Osteoblast (primary cell): ENCODE results near the gene PDCD11. TPM values are rescaled to one million over a fixed set of nuclear protein-coding genes. Genes with fewer than 3 reads are reported as not detected.

Experiments
- DNase-seq: peaks from one replicate; pipeline ENCODE4 v3.0.0; 2011; ENCODE audit warnings: low spot score, mixed read lengths; ENCODE audit not compliant: insufficient read length; ENCODE audit errors: missing footprints
- H2AFZ ChIP-seq: 2 replicates; pipeline ENCODE4 v1.6.0; 2011; ENCODE audit warnings: mild to moderate bottlenecking, low read length
- H3K27ac ChIP-seq: 2 replicates; pipeline ENCODE4 v1.5.1; 2011; ENCODE audit warnings: mild to moderate bottlenecking, low read depth, low read length, moderate library complexity
- H3K27me3 ChIP-seq: 2 replicates; pipeline ENCODE4 v1.6.0; 2012; ENCODE audit warnings: mild to moderate bottlenecking, control low read depth, inconsistent platforms, low read length, moderate library complexity; ENCODE audit not compliant: insufficient read depth
- H3K36me3 ChIP-seq: 2 replicates; pipeline ENCODE4 v1.5.1; 2011; ENCODE audit warnings: mild to moderate bottlenecking, low read length, control low read depth, moderate library complexity; ENCODE audit not compliant: insufficient read depth
- H3K4me1 ChIP-seq: 2 replicates; pipeline ENCODE4 v1.5.1; 2011; ENCODE audit warnings: mild to moderate bottlenecking, low read length, control low read depth, moderate library complexity; ENCODE audit not compliant: insufficient read depth
- H3K4me2 ChIP-seq: 2 replicates; pipeline ENCODE4 v1.6.0; 2011; ENCODE audit warnings: mild to moderate bottlenecking, low read length; ENCODE audit not compliant: insufficient read depth
- H3K4me3 ChIP-seq: fragments of 200-600 bp; sonication (generic); 3 replicates; pipeline ENCODE4 v1.5.1; 2012; ENCODE audit warnings: mild to moderate bottlenecking, low read length, inconsistent platforms; ENCODE audit not compliant: insufficient read depth
- H3K79me2 ChIP-seq: 2 replicates; pipeline ENCODE4 v1.6.0; 2012; ENCODE audit warnings: mild to moderate bottlenecking, low read length, control low read depth, inconsistent platforms; ENCODE audit not compliant: insufficient read depth
- H3K9me3 ChIP-seq: 2 replicates; pipeline ENCODE4 v1.5.1; 2011; ENCODE audit warnings: low read depth, low read length, control low read depth
- H4K20me1 ChIP-seq: 2 replicates; pipeline ENCODE4 v1.6.0; 2012; ENCODE audit warnings: mild to moderate bottlenecking, low read length, control low read depth; ENCODE audit not compliant: insufficient read depth
- CTCF ChIP-seq: IDR thresholded peaks from 2 replicates; pipeline ENCODE4 v1.5.1; 2011; ENCODE audit warnings: mild to moderate bottlenecking, low read depth, low read length, moderate library complexity; ENCODE audit errors: extremely low read depth
- total RNA-seq: library from RNA; depleted of rRNA; stranded (reverse); fragments of >200 nt; gene quantifications from 2 replicates; pipeline ENCODE4 v1.2.3, GENCODE V29; 2012

PDCD11 gene
- total RNA-seq, 1 donor: 18.8 TPM

- DNase-seq: no peak
- H3K4me3 ChIP-seq: no peak overlapping the region
- no peaks in the 10 kb centered on the region for H3K9me3 ChIP-seq
- no peaks in the 10 kb centered on the region for H3K4me1 ChIP-seq
- H3K4me2 ChIP-seq: no peak overlapping the region
- no peaks in the 10 kb centered on the region for H3K27me3 ChIP-seq
- H3K79me2 ChIP-seq: no peaks in the 10 kb centered on the region
- no peak for TF ChIP-seq CTCF
- peaks cover 90% of the 10 kb centered on the region for H3K36me3 ChIP-seq
- no peak overlapping the region for H2AFZ ChIP-seq
- H3K27ac ChIP-seq: no peak overlapping the region
- H4K20me1 ChIP-seq: peaks cover 3% of the 10 kb centered on the region
Measured at GRCh38 chr10:103417601-103418000, 21.2 kb downstream of the PDCD11 start.

- Histone ChIP-seq H3K27ac (no peak overlapping the region), H3K9me3 (no peaks in the 10 kb centered on the region), H3K4me1 (no peaks in the 10 kb centered on the region), H3K27me3 (no peaks in the 10 kb centered on the region), H3K79me2 (no peaks in the 10 kb centered on the region), H3K4me3 (no peak overlapping the region), H2AFZ (no peak overlapping the region), H3K36me3 (peaks cover 90% of the 10 kb centered on the region), H4K20me1 (peaks cover 3% of the 10 kb centered on the region), H3K4me2 (no peak overlapping the region)
- DNase-seq: no peak
- TF ChIP-seq CTCF: no peak
Measured at GRCh38 chr10:103419101-103419500, 22.7 kb downstream of the PDCD11 start.

GRCh38 chr10:103423748-103424147 lies 27.3 kb downstream of the PDCD11 start:
- no peak overlapping the region for H3K4me3 ChIP-seq
- no peak for DNase-seq
- H3K36me3 ChIP-seq: peaks cover 84% of the 10 kb centered on the region
- no peak overlapping the region for H3K4me2 ChIP-seq
- no peaks in the 10 kb centered on the region for H3K27me3 ChIP-seq
- H3K4me1 ChIP-seq: no peaks in the 10 kb centered on the region
- H3K79me2 ChIP-seq: no peaks in the 10 kb centered on the region
- no peak overlapping the region for H3K27ac ChIP-seq
- no peaks in the 10 kb centered on the region for H4K20me1 ChIP-seq
- H2AFZ ChIP-seq: no peak overlapping the region
- TF ChIP-seq CTCF: no peak
- no peaks in the 10 kb centered on the region for H3K9me3 ChIP-seq

GRCh38 chr10:103427866-103428265 lies 31.4 kb downstream of the PDCD11 start:
- Histone ChIP-seq H3K4me1 (peaks cover 5% of the 10 kb centered on the region), H3K4me2 (no peak overlapping the region), H4K20me1 (peaks cover 2% of the 10 kb centered on the region), H3K27ac (no peak overlapping the region), H3K36me3 (peaks cover 77% of the 10 kb centered on the region), H3K27me3 (no peaks in the 10 kb centered on the region), H2AFZ (no peak overlapping the region), H3K79me2 (no peaks in the 10 kb centered on the region), H3K9me3 (no peaks in the 10 kb centered on the region), H3K4me3 (no peak overlapping the region)
- no peak for DNase-seq
- no peak for TF ChIP-seq CTCF
